Panc1 (cell line): Measurements from ENCODE around the gene IMPG1. TPM values are rescaled to one million over a fixed set of nuclear protein-coding genes. Genes with fewer than 3 reads are reported as not detected.

Experiments used
- ATAC-seq: fragments of 200-7000 bp; cut with Tn5 transposase; 2 replicates; pipeline ENCODE4 v1.9.1; 2020; ENCODE audit warnings: mild to moderate bottlenecking, moderate library complexity
- BruUV-seq: library from RNA; stranded (reverse); fragments of 400-500 nt; replicated peaks from 2 replicates; lab custom pipeline; 2021; lab: Mats Ljungman, UMichigan
- CTCF ChIA-PET: fragments of 300-600 bp; sonication (Branson Sonifier 250); formaldehyde crosslinking; loops from one replicate; lab custom pipeline; 2022; ENCODE audit warnings: antibody characterized with exemption; lab: Charles Lee
- POLR2A ChIA-PET: fragments of 300-600 bp; sonication (Branson Sonifier 250); formaldehyde crosslinking; loops from one replicate; lab custom pipeline; 2022; ENCODE audit warnings: antibody characterized with exemption; lab: Charles Lee
- DNase-seq: peaks from one replicate; pipeline ENCODE4 v3.0.0-alpha.2; 2010; ENCODE audit warnings: low read depth, low spot score
- H3K27ac ChIP-seq: 2 replicates; pipeline ENCODE4 v1.5.1; 2011; ENCODE audit warnings: mild to moderate bottlenecking, low read length, inconsistent platforms
- H3K27me3 ChIP-seq: fragments of 200-500 bp; sonication (Bioruptor generic); 2 replicates; pipeline ENCODE4 v1.6.0; 2014; ENCODE audit warnings: low read length, inconsistent platforms; ENCODE audit not compliant: control insufficient read depth, insufficient read depth
- H3K36me3 ChIP-seq: fragments of 200-500 bp; sonication (Bioruptor generic); 2 replicates; pipeline ENCODE4 v1.5.1; 2014; ENCODE audit warnings: inconsistent platforms, mild to moderate bottlenecking, low read length, moderate library complexity; ENCODE audit not compliant: control insufficient read depth, insufficient read depth
- H3K4me1 ChIP-seq: 2 replicates; pipeline ENCODE4 v1.5.1; 2011; ENCODE audit warnings: inconsistent platforms, mild to moderate bottlenecking, low read length, moderate library complexity; ENCODE audit not compliant: control insufficient read depth, insufficient read depth
- H3K4me3 ChIP-seq, 2 experiments: 2 replicates each; pipeline ENCODE4 v1.5.1; 2011 to 2012; ENCODE audit warnings: low read depth in 2 of 2, low read length in 2 of 2, mild to moderate bottlenecking in 2 of 2, inconsistent platforms in 1 of 2, moderate library complexity in 1 of 2
- H3K9me3 ChIP-seq: fragments of 200-500 bp; sonication (Bioruptor generic); 2 replicates; pipeline ENCODE4 v1.5.1; 2014; ENCODE audit warnings: low read depth, mild to moderate bottlenecking, inconsistent platforms, low read length, moderate library complexity; ENCODE audit not compliant: control insufficient read depth, insufficient read depth
- CTCF ChIP-seq: fragments of 450-650 bp; IDR thresholded peaks from 2 replicates; pipeline ENCODE4 v1.5.1; 2017; ENCODE audit warnings: mild to moderate bottlenecking
- POLR2AphosphoS5 ChIP-seq: IDR thresholded peaks from 2 replicates; pipeline ENCODE4 v1.6.1; 2012; ENCODE audit warnings: mild to moderate bottlenecking, low read depth, low read length, moderate library complexity
- REST ChIP-seq, 2 experiments: IDR thresholded peaks; 2 replicates each; pipeline ENCODE4 v1.6.1; 2011 to 2012; ENCODE audit warnings: low read depth in 2 of 2, control low read depth in 1 of 2, low read length in 1 of 2, mild to moderate bottlenecking in 1 of 2, moderate library complexity in 1 of 2; ENCODE audit not compliant: insufficient read depth in 1 of 2
- SIN3A ChIP-seq: IDR thresholded peaks from 2 replicates; pipeline ENCODE4 v1.6.1; 2012; ENCODE audit warnings: low read depth, mild to moderate bottlenecking, low read length, moderate library complexity, borderline replicate concordance; ENCODE audit not compliant: insufficient read depth
- TCF7L2 ChIP-seq: IDR thresholded peaks from 2 replicates; pipeline ENCODE4 v1.6.1; 2011; ENCODE audit warnings: mild to moderate bottlenecking, low read depth, low read length, inconsistent platforms
- in situ Hi-C: cut with HindIII; loops from 2 replicates; pipeline ENCODE4 v1.10.0; 2016; ENCODE audit warnings: low sequenced_read_pairs, low pct_unique_long_range_greater_than_20kb
- intact Hi-C: fragments of 100-400 bp; cut with micrococcal nuclease; formaldehyde crosslinking; loops from one replicate; pipeline ENCODE4 v1.10.0; 2022; ENCODE audit not compliant: unreplicated experiment
- total RNA-seq: library from RNA; stranded (reverse); gene quantifications from one replicate; pipeline ENCODE4 v1.2.1, GENCODE V29; 2021; ENCODE audit not compliant: unreplicated experiment

Gene IMPG1
- total RNA-seq, 1 experiment from 2014 or later: not detected

DNA sequence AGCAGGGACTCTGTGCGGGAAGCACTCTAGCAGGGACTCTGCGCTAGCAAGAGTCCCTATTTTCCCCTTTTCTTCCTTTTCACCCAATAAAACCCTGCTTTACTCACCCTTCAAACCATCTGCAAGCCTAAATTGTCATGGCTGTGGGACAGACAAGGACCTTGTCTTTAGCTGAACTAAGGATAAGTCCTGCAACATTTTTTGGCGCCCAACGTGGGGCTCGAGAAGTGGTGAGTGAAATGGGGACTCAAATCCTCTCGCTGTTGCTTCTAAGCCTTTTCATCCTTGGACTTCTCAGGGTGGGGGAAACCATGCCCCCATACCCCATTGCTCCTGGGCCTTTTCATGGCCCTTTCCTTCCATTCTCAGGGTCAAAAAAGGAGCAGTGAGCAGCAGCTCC lies 46.4 kb downstream of the IMPG1 start:
- in situ Hi-C loops (no loop called here), intact Hi-C loops (no loop called here)
- no peaks in the 10 kb centered on the region for H3K4me1 ChIP-seq
- H3K36me3 ChIP-seq: no peaks in the 10 kb centered on the region
- ChIA-PET POLR2A (no interaction called here), CTCF (no interaction called here)
- no peak for ATAC-seq
- no peaks in the 10 kb centered on the region for H3K9me3 ChIP-seq
- no peak for TF ChIP-seq SIN3A
- TF ChIP-seq TCF7L2: no peak
- no peak for TF ChIP-seq REST (IDR thresholded peaks at IDR 0.05; ENCODE audit: insufficient read depth in 1 of 2, low read depth in 2 of 2, low read length in 1 of 2)
- TF ChIP-seq POLR2AphosphoS5: no peak
- H3K27ac ChIP-seq: no peak overlapping the region
- DNase-seq: no peak
- no peaks in the 10 kb centered on the region for H3K27me3 ChIP-seq
- no TSS peak for BruUV-seq
- no peak overlapping the region for H3K4me3 ChIP-seq

- TF ChIP-seq CTCF (no peak), REST (IDR thresholded peaks at IDR 0.05; ENCODE audit: insufficient read depth in 1 of 2, low read depth in 2 of 2, low read length in 1 of 2) (no peak), TCF7L2 (no peak), SIN3A (no peak), POLR2AphosphoS5 (no peak)
- CTCF ChIA-PET: no interaction called here
Measured at GRCh38 chr6:76014626-76015530, 57.6 kb downstream of the IMPG1 start.

More at GRCh38 chr6:76014626-76015530, 57.6 kb downstream of the IMPG1 start:
- H3K27me3 ChIP-seq: no peaks in the 10 kb centered on the region
- DNase-seq (no peak), ATAC-seq (no peak)
- intact Hi-C loops (no loop called here), in situ Hi-C loops (no loop called here)
- H3K4me1 ChIP-seq: no peaks in the 10 kb centered on the region
- no TSS peak for BruUV-seq
- H3K27ac ChIP-seq: no peak overlapping the region
- H3K36me3 ChIP-seq: no peaks in the 10 kb centered on the region
- no peaks in the 10 kb centered on the region for H3K9me3 ChIP-seq
- no peak overlapping the region for H3K4me3 ChIP-seq
- POLR2A ChIA-PET: no interaction called here
